Posterior cingulate gyrus (tissue), 11 donors: ENCODE results near the gene RAET1G.
"Not testable (repeated sequence)": the region's sequence is repeated elsewhere in the genome, so short reads cannot be mapped to it uniquely, and the experiment has no call there.

Experiments
- DNase-seq, 10 donors: peaks; one replicate each; pipeline versions ENCODE4 v3.0.0 to v3.0.0-alpha.2; 2020 to 2021; ENCODE audit warnings: mixed read lengths in 3 of 10
- intact Hi-C: fragments of 100-400 bp; cut with DNase I; formaldehyde crosslinking; loops from one replicate; pipeline ENCODE4 v1.15.1; 2023

Gene RAET1G

DNA sequence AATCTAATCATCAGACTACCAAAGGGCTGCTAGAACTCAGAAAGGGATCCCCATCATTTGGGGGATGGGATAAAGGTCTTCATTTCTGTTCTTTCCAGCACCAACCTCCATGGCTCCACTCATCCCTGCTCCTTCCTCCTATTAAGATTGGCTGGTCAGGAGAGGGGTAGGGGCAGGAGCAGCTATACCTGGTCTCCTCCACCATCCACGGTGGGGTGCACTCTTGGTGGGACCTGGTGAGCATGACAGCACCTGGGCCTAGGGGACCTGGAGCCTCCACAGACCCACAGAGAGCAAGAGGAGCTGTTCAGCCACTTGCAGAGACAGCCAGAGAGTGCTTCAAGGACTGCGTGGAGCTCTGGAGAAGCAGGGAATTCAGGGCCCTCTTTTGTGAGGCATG is 12.7 kb upstream of the RAET1G start:
- intact Hi-C loops: no loop called here
- no peak for DNase-seq

- intact Hi-C loops: no loop called here
- DNase-seq: no peak
These were observed 12.3 kb upstream of the RAET1G start for GRCh38 chr6:149935246-149935645.

DNA sequence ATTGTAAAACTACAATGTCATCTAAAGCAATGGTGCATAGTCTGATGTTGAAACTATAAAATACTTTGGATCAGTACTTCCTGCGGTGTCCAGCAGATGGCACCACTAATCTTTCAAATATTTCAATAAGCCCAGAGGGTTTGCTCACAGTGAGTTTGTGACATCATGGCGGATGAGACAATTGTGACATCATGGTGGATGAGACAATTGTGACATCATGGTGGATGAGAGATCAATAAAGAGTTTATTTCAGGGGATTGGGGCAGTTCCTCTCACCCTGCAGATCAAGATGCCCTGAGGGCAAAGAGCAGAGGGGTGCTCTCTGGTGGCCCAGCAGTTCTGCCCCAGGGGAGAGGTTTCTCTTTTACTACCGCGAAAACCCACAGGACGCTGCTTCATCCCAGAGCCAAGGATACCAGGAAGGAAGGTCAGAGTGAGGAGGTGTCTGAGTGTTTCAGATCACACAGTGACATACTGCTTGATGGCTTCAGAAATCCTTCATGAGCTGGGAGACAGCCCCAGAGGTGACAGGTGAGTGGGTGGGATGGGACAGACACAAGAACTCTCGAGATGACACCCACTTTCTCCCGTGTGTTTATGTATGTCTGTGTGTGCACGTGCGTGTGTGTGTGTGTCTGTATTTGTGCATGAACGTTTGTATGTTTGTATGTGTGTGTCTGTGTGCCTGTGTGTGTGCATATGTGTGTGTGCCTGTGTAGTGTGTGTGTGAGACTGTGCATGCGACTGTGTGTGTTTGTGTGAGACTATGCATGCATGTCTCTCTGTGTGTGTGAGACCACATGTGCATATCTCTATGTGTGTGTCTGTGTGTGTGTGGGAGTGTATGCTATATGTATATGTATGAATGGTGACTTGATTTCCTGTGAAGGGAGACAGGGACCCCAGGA is 11.6 kb upstream of the RAET1G start:
- DNase-seq: peak in 5 of 10 donors; percentile 44 to 83 (median 62)
- intact Hi-C loops: loop anchor here (1.0 kb wide), 1 partner anchor 82 kb away; no protein-coding TSS in a partner anchor

DNA sequence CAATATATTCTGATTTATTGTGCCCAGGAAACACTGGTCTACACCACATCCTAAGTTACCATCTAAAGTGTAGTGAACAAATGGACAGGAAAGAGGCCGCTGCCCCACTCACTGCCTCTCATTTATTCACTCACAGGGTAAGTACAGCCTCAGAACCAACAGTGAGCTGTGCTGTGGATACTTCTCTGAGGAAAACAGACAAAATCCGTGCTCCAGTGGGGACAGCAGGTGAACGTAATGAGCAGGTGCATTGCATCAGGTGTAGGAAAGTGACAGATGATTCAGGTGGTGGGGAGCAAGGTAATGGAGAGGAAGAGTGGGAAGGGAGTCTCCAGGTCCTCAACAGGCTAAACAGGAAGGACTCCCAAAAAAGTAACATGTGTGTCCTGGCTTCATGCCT is 10.5 kb upstream of the RAET1G start:
- intact Hi-C loops: no loop called here
- DNase-seq: no peak

DNA sequence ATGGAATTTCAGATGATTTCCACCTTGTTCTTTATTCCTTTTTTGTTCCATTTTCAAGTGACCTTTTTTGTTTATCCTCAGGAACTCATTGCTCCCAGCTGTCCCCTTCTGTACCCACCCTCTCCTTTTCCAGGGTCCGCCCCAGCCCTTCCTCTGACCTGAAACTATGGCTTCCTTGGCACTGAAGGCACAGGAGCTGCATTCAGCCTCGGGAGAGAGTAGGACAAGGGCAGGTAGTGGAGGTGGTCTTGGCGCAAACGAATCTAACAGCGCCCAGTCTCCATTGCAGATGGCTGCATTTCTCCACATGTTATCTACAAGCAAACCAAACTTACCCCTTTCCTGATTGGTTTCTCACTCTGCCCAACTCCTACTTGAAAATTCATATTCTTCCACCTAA is 10.1 kb upstream of the RAET1G start:
- no peak for DNase-seq

GRCh38 chr6:149931501-149931900 is 8.6 kb upstream of the RAET1G start:
- intact Hi-C loops: no loop called here
- no peak for DNase-seq

More for the DNA sequence above, 10.1 kb upstream of the RAET1G start:
- intact Hi-C loops: no loop called here

DNA sequence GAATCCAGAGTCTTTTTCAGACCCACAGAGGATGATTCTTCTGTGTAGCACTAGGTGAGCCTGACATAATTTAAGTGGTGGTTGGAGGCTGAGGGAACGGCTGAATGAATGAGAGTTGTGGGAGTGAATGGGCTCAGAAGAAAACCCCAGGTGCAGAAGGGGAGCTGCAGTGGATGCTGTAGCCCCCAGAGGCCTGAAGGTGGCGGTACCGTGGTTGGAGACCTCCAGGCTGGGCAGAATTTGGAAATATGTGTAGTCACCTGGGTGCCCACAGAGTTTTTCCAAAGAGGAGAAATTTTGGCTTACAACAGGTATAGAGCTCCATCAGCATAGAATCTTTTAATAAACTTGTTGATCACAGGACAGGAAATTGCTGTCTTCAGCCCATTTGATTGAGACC is 6.5 kb upstream of the RAET1G start:
- intact Hi-C loops: loop anchor here (5.0 kb wide), 1 partner anchor 207 kb away; no protein-coding TSS in a partner anchor
- DNase-seq: no peak

GRCh38 chr6:149927025-149927424 is 4.1 kb upstream of the RAET1G start:
- intact Hi-C loops: loop anchor here (5.0 kb wide), 1 partner anchor 205 kb away; no protein-coding TSS in a partner anchor
- DNase-seq: not testable (repeated sequence)

GRCh38 chr6:149925974-149926777 is 3.3 kb upstream of the RAET1G start:
- DNase-seq: peak; percentile 62 to 96 (median 78)
- intact Hi-C loops: loop anchor here (1.0 to 5.0 kb wide), 2 partner anchors 92 to 204 kb away; no protein-coding TSS in a partner anchor

GRCh38 chr6:149925253-149925973 is 2.5 kb upstream of the RAET1G start:
- intact Hi-C loops: loop anchor here (5.0 kb wide), 1 partner anchor 203 kb away; no protein-coding TSS in a partner anchor
- DNase-seq: peak in 3 of 10 donors; percentile 74 to 90 (median 86)

GRCh38 chr6:149924933-149925252 is 2.0 kb upstream of the RAET1G start:
- DNase-seq: no peak
- intact Hi-C loops: loop anchor here (5.0 kb wide), 2 partner anchors 203 to 358 kb away; partner anchors contain the start of gene GINM1

- intact Hi-C loops: loop anchor here (5.0 kb wide), 1 partner anchor 357 kb away; the partner anchor contains the start of gene GINM1
- no peak for DNase-seq
These were observed 1.4 kb upstream of the RAET1G start for GRCh38 chr6:149924206-149924932.

DNA sequence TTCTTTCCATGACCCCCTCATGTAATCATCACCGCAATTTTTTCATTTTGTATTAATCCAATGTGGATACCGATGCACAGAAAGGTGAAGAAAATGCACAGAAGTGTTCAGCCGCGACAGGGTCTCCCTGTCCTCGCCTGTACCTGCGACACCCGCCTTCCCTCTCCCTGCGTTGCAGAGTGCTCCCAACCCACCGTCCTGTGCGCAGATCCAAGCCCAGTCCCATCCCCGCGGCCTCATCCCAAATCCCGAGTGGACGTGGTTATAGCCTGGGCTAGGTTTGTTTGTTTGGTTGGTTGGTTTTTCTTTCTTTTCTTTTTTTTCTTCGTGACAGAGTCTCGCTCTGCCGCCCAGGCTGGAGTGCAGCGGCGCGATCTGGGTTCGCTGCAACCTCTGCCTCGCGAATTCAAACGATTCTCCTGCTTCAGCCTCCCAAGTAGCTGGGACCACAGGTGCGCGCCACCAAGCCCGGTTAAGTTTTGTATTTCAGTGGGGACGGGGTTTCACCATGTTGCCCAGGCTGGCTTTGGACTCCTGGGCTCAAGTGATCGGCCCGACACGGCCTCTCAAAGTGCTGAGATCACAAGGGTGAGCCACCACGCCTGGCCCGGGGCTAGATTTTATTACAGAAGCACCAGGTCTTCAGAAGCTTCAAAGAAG is 536 bp upstream of the RAET1G start:
- intact Hi-C loops: loop anchor here (2.0 to 5.0 kb wide), 2 partner anchors 59 to 356 kb away; partner anchors contain the start of genes GINM1 and LRP11

GRCh38 chr6:149922091-149922490 is 830 bp downstream of the RAET1G start:
- intact Hi-C loops: loop anchor here (2.0 to 5.0 kb wide), 2 partner anchors 57 to 355 kb away; partner anchors contain the start of genes GINM1 and LRP11
- not testable (repeated sequence) for DNase-seq

More for the DNA sequence above, 536 bp upstream of the RAET1G start:
- peak in 1 of 10 donors; percentile 75 for DNase-seq

DNA sequence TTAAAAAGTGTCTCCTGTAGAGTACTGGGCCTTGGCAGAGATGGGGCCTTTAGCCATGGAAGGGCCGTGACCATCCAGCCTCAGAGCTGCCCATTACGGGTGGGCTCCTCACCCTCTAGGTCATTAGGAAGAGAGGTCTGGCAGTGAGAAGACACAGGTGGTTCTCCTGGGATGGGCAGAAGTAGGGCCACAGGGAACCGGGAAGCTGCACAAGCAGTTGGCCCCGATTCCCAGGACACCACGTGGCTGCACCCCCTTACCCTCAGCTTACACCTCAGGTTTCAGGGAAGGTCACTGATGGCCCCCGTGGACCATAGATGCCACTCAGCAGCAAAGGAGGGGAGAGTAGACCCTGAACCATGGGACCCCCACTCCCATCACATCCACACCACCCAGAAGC is 1.6 kb downstream of the RAET1G start:
- DNase-seq: no peak
- intact Hi-C loops: loop anchor here (5.0 kb wide), 1 partner anchor 354 kb away; the partner anchor contains the start of gene GINM1

DNA sequence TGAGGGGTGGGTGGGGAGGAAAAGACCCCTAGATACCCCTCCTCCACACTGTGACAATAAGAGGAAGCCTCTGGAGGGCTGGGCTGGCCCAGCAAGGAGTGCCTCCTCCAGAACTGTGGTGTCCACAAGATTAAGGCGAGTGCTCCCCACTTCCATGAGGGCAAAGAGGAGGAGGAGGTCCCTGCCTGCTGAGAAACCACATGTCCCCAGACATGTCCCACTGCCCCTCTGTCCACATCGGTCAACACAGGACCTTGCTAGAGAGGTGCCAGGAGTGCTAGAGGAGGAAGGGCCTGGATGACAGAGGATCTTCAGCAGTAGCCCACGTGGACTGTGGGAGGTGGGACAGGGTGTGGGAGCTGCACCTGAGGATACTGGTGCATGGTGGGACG is 3.1 kb downstream of the RAET1G start:
- intact Hi-C loops: loop anchor here (5.0 kb wide), 1 partner anchor 353 kb away; the partner anchor contains the start of gene GINM1
- DNase-seq: no peak

GRCh38 chr6:149919126-149919833 is 3.6 kb downstream of the RAET1G start:
- DNase-seq, intact Hi-C loops: not testable (repeated sequence)
